BLaER1 (cell line): ENCODE results near the gene CRTC2.

Experiments
- H3K27ac ChIP-seq: shearing (Covaris generic); formaldehyde crosslinking; 2 replicates; pipeline ENCODE4 v1.8.1; 2022
- H3K27me3 ChIP-seq: shearing (Covaris generic); formaldehyde crosslinking; 2 replicates; pipeline ENCODE4 v1.8.1; 2022
- H3K36me3 ChIP-seq: shearing (Covaris generic); formaldehyde crosslinking; 2 replicates; pipeline ENCODE4 v1.8.1; 2022
- H3K4me1 ChIP-seq: shearing (Covaris generic); formaldehyde crosslinking; 2 replicates; pipeline ENCODE4 v1.8.1; 2022
- H3K4me2 ChIP-seq: shearing (Covaris generic); formaldehyde crosslinking; 2 replicates; pipeline ENCODE4 v1.8.1; 2022
- H3K4me3 ChIP-seq: shearing (Covaris generic); formaldehyde crosslinking; 2 replicates; pipeline ENCODE4 v1.8.1; 2022
- H3K9ac ChIP-seq: shearing (Covaris generic); formaldehyde crosslinking; 2 replicates; pipeline ENCODE4 v1.8.1; 2022
- H3K9me3 ChIP-seq: shearing (Covaris generic); formaldehyde crosslinking; 2 replicates; pipeline ENCODE4 v1.8.1; 2022
- H4K20me1 ChIP-seq: shearing (Covaris generic); formaldehyde crosslinking; 2 replicates; pipeline ENCODE4 v1.8.1; 2022
- Cebpa-rat ChIP-seq: shearing (Covaris generic); IDR thresholded peaks from 2 replicates; pipeline ENCODE4 v1.8.1; 2022

Gene CRTC2

GRCh38 chr1:153929981-153930948 is 28.1 kb downstream of the CRTC2 start:
- H3K4me2 ChIP-seq = no peak overlapping the region
- H3K27me3 ChIP-seq = no peaks in the 10 kb centered on the region
- no peak for TF ChIP-seq Cebpa-rat
- no peak overlapping the region for H3K9ac ChIP-seq
- H3K9me3 ChIP-seq = no peaks in the 10 kb centered on the region
- H3K27ac ChIP-seq = no peak overlapping the region
- peaks cover 36% of the 10 kb centered on the region for H3K4me1 ChIP-seq
- H3K36me3 ChIP-seq = peaks cover 63% of the 10 kb centered on the region
- no peak overlapping the region for H3K4me3 ChIP-seq
- no peaks in the 10 kb centered on the region for H4K20me1 ChIP-seq

GRCh38 chr1:153929426-153929825 is 29.0 kb downstream of the CRTC2 start:
- TF ChIP-seq Cebpa-rat = no peak
- Histone ChIP-seq H3K9me3 (no peaks in the 10 kb centered on the region), H4K20me1 (no peaks in the 10 kb centered on the region), H3K36me3 (peaks cover 55% of the 10 kb centered on the region), H3K27me3 (no peaks in the 10 kb centered on the region), H3K4me1 (peaks cover 40% of the 10 kb centered on the region), H3K9ac (no peak overlapping the region), H3K27ac (peak overlapping the region; percentile 22; the same call in 1 of the 2 replicates), H3K4me2 (peak overlapping the region; percentile 37), H3K4me3 (no peak overlapping the region)

GRCh38 chr1:153928791-153929341 is 29.5 kb downstream of the CRTC2 start:
- H3K4me2 ChIP-seq = peak overlapping the region; percentile 37
- H3K27ac ChIP-seq = 0 out of 2 replicates have a peak overlapping the region, but pooled peaks have one; percentile 31
- H4K20me1 ChIP-seq = no peaks in the 10 kb centered on the region
- no peaks in the 10 kb centered on the region for H3K27me3 ChIP-seq
- no peak overlapping the region for H3K4me3 ChIP-seq
- H3K9ac ChIP-seq = no peak overlapping the region
- H3K4me1 ChIP-seq = peaks cover 46% of the 10 kb centered on the region
- H3K36me3 ChIP-seq = peaks cover 49% of the 10 kb centered on the region
- H3K9me3 ChIP-seq = no peaks in the 10 kb centered on the region
- no peak for TF ChIP-seq Cebpa-rat

- H3K36me3 ChIP-seq = peaks cover 43% of the 10 kb centered on the region
- peak overlapping the region; percentile 37 for H3K4me2 ChIP-seq
- peaks cover 48% of the 10 kb centered on the region for H3K4me1 ChIP-seq
- H3K4me3 ChIP-seq = no peak overlapping the region
- H3K9ac ChIP-seq = 0 out of 2 replicates have a peak overlapping the region, but pooled peaks have one; percentile 32
- TF ChIP-seq Cebpa-rat = no peak
- no peaks in the 10 kb centered on the region for H4K20me1 ChIP-seq
- no peaks in the 10 kb centered on the region for H3K27me3 ChIP-seq
- peak overlapping the region; percentile 31; the same call in 1 of the 2 replicates for H3K27ac ChIP-seq
- H3K9me3 ChIP-seq = no peaks in the 10 kb centered on the region
Measured at GRCh38 chr1:153928245-153928644, 30.2 kb downstream of the CRTC2 start.

GRCh38 chr1:153926405-153926804 is 32.0 kb downstream of the CRTC2 start:
- H3K9ac ChIP-seq = no peak overlapping the region
- peaks cover 8% of the 10 kb centered on the region for H4K20me1 ChIP-seq
- H3K36me3 ChIP-seq = peaks cover 25% of the 10 kb centered on the region
- peak overlapping the region; percentile 64; the same call in 1 of the 2 replicates for H3K4me2 ChIP-seq
- H3K27me3 ChIP-seq = no peaks in the 10 kb centered on the region
- H3K9me3 ChIP-seq = no peaks in the 10 kb centered on the region
- no peak overlapping the region for H3K27ac ChIP-seq
- H3K4me1 ChIP-seq = peaks cover 50% of the 10 kb centered on the region
- TF ChIP-seq Cebpa-rat = no peak
- no peak overlapping the region for H3K4me3 ChIP-seq

GRCh38 chr1:153922972-153923925 is 35.2 kb downstream of the CRTC2 start, which contains the start of gene GATAD2B:
GATAD2B (minus strand) TSS chr1:153922972; CDS start chr1:153828347, 94,625 bp downstream.
- peaks cover 4% of the 10 kb centered on the region; the same call in 1 of the 2 replicates for H3K36me3 ChIP-seq
- peak within 1 kb of the TSS; percentile 78 for H3K4me3 ChIP-seq
- peak within 1 kb of the TSS; percentile 91 for H3K9ac ChIP-seq
- peak within 1 kb of the TSS; percentile 87 for H3K27ac ChIP-seq
- H3K4me1 ChIP-seq = peaks cover 62% of the 10 kb centered on the region
- H3K9me3 ChIP-seq = no peaks in the 10 kb centered on the region
- peak within 1 kb of the TSS; percentile 96 for H3K4me2 ChIP-seq
- H3K27me3 ChIP-seq = no peaks in the 10 kb centered on the region
- peaks cover 39% of the 10 kb centered on the region for H4K20me1 ChIP-seq
- no peak for TF ChIP-seq Cebpa-rat

- H3K27ac ChIP-seq = peak overlapping the region; percentile 87
- H3K36me3 ChIP-seq = peaks cover 13% of the 10 kb centered on the region
- no peaks in the 10 kb centered on the region for H3K27me3 ChIP-seq
- peaks cover 48% of the 10 kb centered on the region for H4K20me1 ChIP-seq
- no peaks in the 10 kb centered on the region for H3K9me3 ChIP-seq
- H3K4me2 ChIP-seq = peak overlapping the region; percentile 96
- peak overlapping the region; percentile 78 for H3K4me3 ChIP-seq
- H3K4me1 ChIP-seq = peaks cover 53% of the 10 kb centered on the region
- peak overlapping the region; percentile 91 for H3K9ac ChIP-seq
- no peak for TF ChIP-seq Cebpa-rat
Measured at GRCh38 chr1:153922076-153922971, 36.1 kb downstream of the CRTC2 start.

GRCh38 chr1:153921803-153922075 is 36.7 kb downstream of the CRTC2 start:
- Histone ChIP-seq H3K4me2 (peak overlapping the region; percentile 96), H4K20me1 (peaks cover 54% of the 10 kb centered on the region), H3K9ac (peak overlapping the region; percentile 91), H3K27me3 (no peaks in the 10 kb centered on the region), H3K9me3 (no peaks in the 10 kb centered on the region), H3K4me3 (peak overlapping the region; percentile 78), H3K27ac (peak overlapping the region; percentile 87), H3K36me3 (peaks cover 14% of the 10 kb centered on the region), H3K4me1 (peaks cover 47% of the 10 kb centered on the region)
- TF ChIP-seq Cebpa-rat = no peak
